Subcutaneous abdominal adipose tissue (tissue), 5 donors: ENCODE results near the gene FBN2.
"Not testable (repeated sequence)": the region's sequence is repeated elsewhere in the genome, so short reads cannot be mapped to it uniquely, and the experiment has no call there.

Source experiments
- H3K27ac ChIP-seq: one replicate; pipeline ENCODE4 v1.7.0; 2013; ENCODE audit warnings: low read depth, mild to moderate bottlenecking, inconsistent platforms, low read length, moderate library complexity
- H3K27me3 ChIP-seq, 5 donors: one replicate each; pipeline ENCODE4 v1.7.0; 2013; ENCODE audit warnings: low read length in 5 of 5, inconsistent platforms in 1 of 5; ENCODE audit not compliant: control insufficient read depth in 5 of 5, insufficient read depth in 4 of 5
- H3K36me3 ChIP-seq, 5 donors: one replicate each; pipeline ENCODE4 v1.7.0; 2013; ENCODE audit warnings: low read length in 5 of 5; ENCODE audit not compliant: control insufficient read depth in 5 of 5, insufficient read depth in 5 of 5
- H3K4me1 ChIP-seq, 5 donors: one replicate each; pipeline ENCODE4 v1.7.0; 2013; ENCODE audit warnings: low read length in 5 of 5, mild to moderate bottlenecking in 3 of 5, moderate library complexity in 1 of 5; ENCODE audit not compliant: control insufficient read depth in 5 of 5, insufficient read depth in 5 of 5
- H3K4me3 ChIP-seq, 5 donors: one replicate each; pipeline ENCODE4 v1.7.0; 2013; ENCODE audit warnings: low read length in 5 of 5, low read depth in 1 of 5
- H3K9ac ChIP-seq, 5 donors: one replicate each; pipeline ENCODE4 v1.7.0; 2013; ENCODE audit warnings: low read length in 5 of 5, mild to moderate bottlenecking in 4 of 5, moderate library complexity in 3 of 5
- H3K9me3 ChIP-seq, 5 donors: one replicate each; pipeline ENCODE4 v1.7.0; 2013; ENCODE audit warnings: low read length in 5 of 5; ENCODE audit not compliant: control insufficient read depth in 5 of 5
- donor health status: healthy.
- donor health status: healthy.
- donor health status: healthy.
- donor health status: healthy.
- donor health status: healthy.

Gene FBN2

DNA sequence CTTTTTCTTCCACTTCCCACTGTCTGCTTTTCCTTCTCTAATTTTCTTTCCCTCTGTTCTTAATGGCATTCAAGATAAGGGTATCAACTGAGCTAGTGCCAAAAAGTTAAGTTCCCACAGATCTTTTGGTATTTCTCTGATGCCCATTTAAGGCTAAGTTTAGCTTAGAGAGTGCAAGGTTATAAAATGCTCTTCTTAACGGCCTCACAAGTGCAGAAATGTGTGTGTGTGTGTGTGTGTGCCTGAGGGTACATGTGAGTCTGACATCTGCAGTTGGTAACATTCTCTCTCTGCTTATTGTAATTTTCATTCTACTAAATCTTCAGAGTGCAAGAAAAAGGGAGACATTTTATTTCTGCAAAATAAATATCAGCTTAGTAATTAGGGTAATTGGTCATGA lies 24.2 kb downstream of the FBN2 start:
- Histone ChIP-seq H3K4me1 (no peaks in the 10 kb centered on the region), H3K9ac (no peak overlapping the region), H3K9me3 (no peaks in the 10 kb centered on the region), H3K36me3 (no peaks in the 10 kb centered on the region), H3K27ac (no peak overlapping the region), H3K4me3 (no peak overlapping the region), H3K27me3 (no peaks in the 10 kb centered on the region)

GRCh38 chr5:128512894-128513293 lies 25.2 kb downstream of the FBN2 start:
- H3K4me3 ChIP-seq, result no peak overlapping the region
- H3K36me3 ChIP-seq, result no peaks in the 10 kb centered on the region
- no peak overlapping the region for H3K9ac ChIP-seq
- no peak overlapping the region for H3K27ac ChIP-seq
- H3K27me3 ChIP-seq, result no peaks in the 10 kb centered on the region
- H3K4me1 ChIP-seq, result no peaks in the 10 kb centered on the region
- no peaks in the 10 kb centered on the region for H3K9me3 ChIP-seq

GRCh38 chr5:128506643-128507042 lies 31.4 kb downstream of the FBN2 start:
- no peaks in the 10 kb centered on the region for H3K36me3 ChIP-seq
- no peak overlapping the region for H3K4me3 ChIP-seq
- H3K27ac ChIP-seq, result no peak overlapping the region
- H3K27me3 ChIP-seq, result no peaks in the 10 kb centered on the region
- no peak overlapping the region for H3K9ac ChIP-seq
- peaks cover 0 to 6% (median 0%) of the 10 kb centered on the region in 5 donors for H3K9me3 ChIP-seq
- no peaks in the 10 kb centered on the region for H3K4me1 ChIP-seq

GRCh38 chr5:128503727-128504126 lies 34.3 kb downstream of the FBN2 start:
- not testable (repeated sequence) for H3K27me3 ChIP-seq, H3K36me3 ChIP-seq, H3K27ac ChIP-seq, H3K9me3 ChIP-seq, H3K9ac ChIP-seq, H3K4me3 ChIP-seq, H3K4me1 ChIP-seq

DNA sequence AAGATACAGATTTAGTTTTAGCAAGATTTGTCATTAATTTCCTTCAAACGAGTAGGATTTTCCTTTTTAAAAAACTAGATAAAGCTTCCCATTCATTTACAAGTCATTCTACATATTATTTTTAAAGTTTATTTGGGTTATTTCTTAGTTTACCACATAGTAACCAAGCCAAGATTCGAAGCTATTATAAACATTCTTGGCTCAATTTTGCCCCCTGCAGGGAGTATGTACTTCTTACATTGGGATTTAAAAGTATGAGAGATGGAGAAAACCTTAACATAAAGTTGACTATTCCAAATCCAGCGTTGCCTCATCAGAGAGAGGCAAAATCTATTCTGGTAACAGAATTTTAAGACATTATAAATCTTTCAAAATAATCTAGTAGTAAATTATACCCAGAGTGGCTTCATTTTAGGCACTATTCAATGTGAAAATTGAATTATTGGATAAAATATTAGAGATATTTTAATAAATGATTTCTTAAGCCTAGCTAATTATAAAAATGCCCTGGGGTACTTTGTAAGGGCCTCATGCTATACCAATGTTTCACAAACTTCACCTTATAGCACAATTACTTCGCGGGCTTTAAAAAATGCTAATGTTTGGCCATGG lies 39.1 kb downstream of the FBN2 start:
- H3K9ac ChIP-seq, result no peak overlapping the region
- H3K9me3 ChIP-seq, result peaks cover 0 to 2% (median 0%) of the 10 kb centered on the region in 5 donors
- H3K27me3 ChIP-seq, result no peaks in the 10 kb centered on the region
- no peak overlapping the region for H3K4me3 ChIP-seq
- no peak overlapping the region for H3K27ac ChIP-seq
- H3K4me1 ChIP-seq, result no peaks in the 10 kb centered on the region
- no peaks in the 10 kb centered on the region for H3K36me3 ChIP-seq

GRCh38 chr5:128494516-128494915 lies 43.5 kb downstream of the FBN2 start:
- Histone ChIP-seq H3K27ac (no peak overlapping the region), H3K9me3 (no peaks in the 10 kb centered on the region), H3K4me1 (no peaks in the 10 kb centered on the region), H3K4me3 (no peak overlapping the region), H3K27me3 (no peaks in the 10 kb centered on the region), H3K9ac (no peak overlapping the region), H3K36me3 (no peaks in the 10 kb centered on the region)

DNA sequence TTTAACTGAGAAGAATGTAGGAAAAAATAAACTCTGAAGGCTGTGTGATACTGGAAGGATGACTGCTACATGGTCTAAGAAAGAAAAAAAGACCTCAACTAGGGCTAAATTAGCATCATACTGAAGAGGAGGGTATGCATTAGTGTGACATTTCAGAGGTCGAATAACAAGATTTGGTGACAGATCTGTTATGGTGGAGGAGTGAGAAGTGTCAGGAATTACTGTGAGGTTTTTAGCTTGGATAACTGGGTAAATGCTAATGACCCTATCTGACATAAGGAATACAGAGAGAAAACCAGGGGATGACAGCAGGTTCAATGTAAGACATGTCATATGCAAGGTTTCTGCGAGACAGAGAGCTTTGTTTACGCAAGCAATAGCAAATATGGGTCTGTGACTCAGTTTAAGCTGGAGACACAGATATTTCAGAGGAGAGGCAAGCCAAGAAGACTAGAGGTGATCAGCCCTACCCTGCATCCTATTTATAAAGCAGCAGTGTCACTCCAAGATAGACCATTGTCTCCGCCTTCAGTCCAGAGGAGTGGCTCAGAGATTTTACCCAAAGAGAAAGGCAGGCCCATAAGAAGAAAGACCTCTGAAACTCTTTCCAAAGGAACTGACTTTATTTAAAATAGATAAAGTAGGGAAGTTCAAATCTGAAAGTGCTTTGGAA lies 44.3 kb downstream of the FBN2 start:
- no peaks in the 10 kb centered on the region for H3K4me1 ChIP-seq
- H3K9me3 ChIP-seq, result no peaks in the 10 kb centered on the region
- no peak overlapping the region for H3K4me3 ChIP-seq
- H3K27me3 ChIP-seq, result no peaks in the 10 kb centered on the region
- no peaks in the 10 kb centered on the region for H3K36me3 ChIP-seq
- H3K27ac ChIP-seq, result no peak overlapping the region
- H3K9ac ChIP-seq, result no peak overlapping the region

GRCh38 chr5:128491291-128491690 lies 46.8 kb downstream of the FBN2 start:
- H3K9me3 ChIP-seq, result no peaks in the 10 kb centered on the region
- H3K27ac ChIP-seq, result no peak overlapping the region
- H3K9ac ChIP-seq, result no peak overlapping the region
- H3K4me1 ChIP-seq, result no peaks in the 10 kb centered on the region
- H3K36me3 ChIP-seq, result no peaks in the 10 kb centered on the region
- H3K4me3 ChIP-seq, result no peak overlapping the region
- no peaks in the 10 kb centered on the region for H3K27me3 ChIP-seq

- Histone ChIP-seq H3K4me1 (no peaks in the 10 kb centered on the region), H3K4me3 (no peak overlapping the region), H3K9ac (no peak overlapping the region), H3K27ac (no peak overlapping the region), H3K36me3 (no peaks in the 10 kb centered on the region), H3K27me3 (no peaks in the 10 kb centered on the region), H3K9me3 (no peaks in the 10 kb centered on the region)
Observed at GRCh38 chr5:128490761-128491160, 47.3 kb downstream of the FBN2 start.

DNA sequence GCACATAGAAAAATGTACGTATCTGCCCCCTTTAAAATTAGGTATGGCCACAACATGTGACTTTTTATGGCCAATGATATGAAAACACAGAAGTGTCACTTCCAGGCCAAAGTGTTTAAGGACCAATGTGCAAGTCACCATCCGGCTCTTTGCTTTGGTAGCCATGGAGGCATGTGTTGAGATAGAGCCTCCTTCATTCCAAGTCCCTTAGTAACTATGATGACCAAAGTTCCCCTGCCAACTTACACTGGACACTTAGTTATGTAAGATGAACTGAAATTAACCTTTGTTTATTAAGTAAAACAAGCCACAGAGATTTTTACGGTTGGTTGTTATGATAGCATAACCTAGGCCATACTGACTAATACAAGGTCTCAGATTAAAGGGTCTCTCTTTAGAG lies 51.0 kb downstream of the FBN2 start:
- no peaks in the 10 kb centered on the region for H3K9me3 ChIP-seq
- no peaks in the 10 kb centered on the region for H3K4me1 ChIP-seq
- no peak overlapping the region for H3K9ac ChIP-seq
- no peak overlapping the region for H3K27ac ChIP-seq
- no peak overlapping the region for H3K4me3 ChIP-seq
- H3K27me3 ChIP-seq, result no peaks in the 10 kb centered on the region
- no peaks in the 10 kb centered on the region for H3K36me3 ChIP-seq
